ENCODE data around the gene DUX4. TPM values are rescaled to one million over a fixed set of nuclear protein-coding genes. Genes with fewer than 3 reads are reported as not detected.
"Not testable (repeated sequence)": the region's sequence is repeated elsewhere in the genome, so short reads cannot be mapped to it uniquely, and the experiment has no call there.

DUX4 gene
- not detected for total RNA-seq

- H3K4me3 ChIP-seq; H3K9me3 ChIP-seq; H3K36me3 ChIP-seq; H3K4me1 ChIP-seq; H3K27ac ChIP-seq; DNase-seq; H3K27me3 ChIP-seq; H3K9ac ChIP-seq (ENCODE audit: low read depth in 2 of 2, low read length in 2 of 2); intact Hi-C loops (cut with DNase I): not testable (repeated sequence)
These were observed at the start of gene DUX4 for GRCh38 chr4:190173428-190173827. TSS of gene DUX4 (plus strand) at chr4:190173774. CDS start at chr4:190173774, 0 bp downstream.

- H3K27ac ChIP-seq; H3K9me3 ChIP-seq; intact Hi-C loops (cut with DNase I); H3K36me3 ChIP-seq; H3K9ac ChIP-seq (ENCODE audit: low read depth in 2 of 2, low read length in 2 of 2); H3K27me3 ChIP-seq; H3K4me1 ChIP-seq; H3K4me3 ChIP-seq; DNase-seq: not testable (repeated sequence)
These were observed 1.9 kb downstream of the DUX4 start for GRCh38 chr4:190175436-190175835.

- peak; percentile 25 for DNase-seq
- H3K9ac ChIP-seq (ENCODE audit: low read depth in 2 of 2, low read length in 2 of 2); H3K36me3 ChIP-seq; H3K4me3 ChIP-seq; H3K4me1 ChIP-seq; H3K9me3 ChIP-seq; H3K27me3 ChIP-seq; intact Hi-C loops (cut with DNase I); H3K27ac ChIP-seq: not testable (repeated sequence)
These were observed 4.4 kb downstream of the DUX4 start for GRCh38 chr4:190177727-190178605.

GRCh38 chr4:190178606-190178990 lies 5.0 kb downstream of the DUX4 start:
- H3K4me3 ChIP-seq; H3K36me3 ChIP-seq; H3K27ac ChIP-seq; H3K9me3 ChIP-seq; H3K9ac ChIP-seq (ENCODE audit: low read depth in 2 of 2, low read length in 2 of 2); H3K4me1 ChIP-seq; H3K27me3 ChIP-seq; DNase-seq; intact Hi-C loops (cut with DNase I): not testable (repeated sequence)

- intact Hi-C loops (cut with DNase I); H3K9me3 ChIP-seq; DNase-seq; H3K36me3 ChIP-seq; H3K4me3 ChIP-seq; H3K27ac ChIP-seq; H3K4me1 ChIP-seq; H3K27me3 ChIP-seq; H3K9ac ChIP-seq (ENCODE audit: low read depth in 2 of 2, low read length in 2 of 2): not testable (repeated sequence)
These were observed 5.6 kb downstream of the DUX4 start for GRCh38 chr4:190179030-190179739.

GRCh38 chr4:190179740-190180094 lies 6.1 kb downstream of the DUX4 start:
- H3K9me3 ChIP-seq; H3K27me3 ChIP-seq; H3K9ac ChIP-seq (ENCODE audit: low read depth in 2 of 2, low read length in 2 of 2); H3K36me3 ChIP-seq; H3K27ac ChIP-seq; DNase-seq; intact Hi-C loops (cut with DNase I); H3K4me3 ChIP-seq; H3K4me1 ChIP-seq: not testable (repeated sequence)

GRCh38 chr4:190180947-190181346 lies 7.4 kb downstream of the DUX4 start:
- H3K27me3 ChIP-seq; intact Hi-C loops (cut with DNase I): not testable (repeated sequence)

GRCh38 chr4:190181481-190182100 lies 8.0 kb downstream of the DUX4 start:
- H3K9me3 ChIP-seq; H3K4me3 ChIP-seq; intact Hi-C loops (cut with DNase I); H3K36me3 ChIP-seq; H3K4me1 ChIP-seq; H3K27ac ChIP-seq; H3K9ac ChIP-seq (ENCODE audit: low read depth in 2 of 2, low read length in 2 of 2); H3K27me3 ChIP-seq: not testable (repeated sequence)
- DNase-seq: peak; percentile 28

More at GRCh38 chr4:190180947-190181346, 7.4 kb downstream of the DUX4 start:
- not testable (repeated sequence) for H3K4me3 ChIP-seq; H3K4me1 ChIP-seq; H3K36me3 ChIP-seq; H3K9ac ChIP-seq (ENCODE audit: low read depth in 2 of 2, low read length in 2 of 2); H3K9me3 ChIP-seq; DNase-seq; H3K27ac ChIP-seq

- H3K9ac ChIP-seq (ENCODE audit: low read depth in 2 of 2, low read length in 2 of 2); H3K36me3 ChIP-seq; H3K4me1 ChIP-seq; intact Hi-C loops (cut with DNase I); DNase-seq; H3K4me3 ChIP-seq; H3K9me3 ChIP-seq; H3K27me3 ChIP-seq; H3K27ac ChIP-seq: not testable (repeated sequence)
These were observed 29.9 kb downstream of the DUX4 start for GRCh38 chr4:190203510-190203909.

Other genes with a start within 250 kb of the DUX4 start
- 10 to 100 TPM; 36.5 to 37.9 TPM for gene FRG1, start 232.9 kb upstream of the DUX4 start, total RNA-seq
- gene FRG2, start 146.5 kb upstream of the DUX4 start, total RNA-seq: not detected
- gene DBET, start 109.3 kb upstream of the DUX4 start, total RNA-seq: not detected

All from colonic mucosa (tissue), 4 donors.